HG02571 (cell line): ENCODE measurements around the gene SLC35F3.
"Not testable (repeated sequence)": the region's sequence is repeated elsewhere in the genome, so short reads cannot be mapped to it uniquely, and the experiment has no call there.

Experiments used
- ATAC-seq: cut with Tn5 transposase; IDR thresholded peaks from one replicate; pipeline ENCODE4 v1.9.1; 2021; ENCODE audit warnings: mild to moderate bottlenecking, moderate library complexity; ENCODE audit not compliant: unreplicated experiment

Gene SLC35F3

GRCh38 chr1:234135501-234135900 is 231.0 kb downstream of the SLC35F3 start:
- no peak for ATAC-seq

GRCh38 chr1:234136073-234136472 is 231.6 kb downstream of the SLC35F3 start:
- ATAC-seq = no peak

- no peak for ATAC-seq
Measured at GRCh38 chr1:234139966-234140365, 235.5 kb downstream of the SLC35F3 start.

GRCh38 chr1:234140388-234140787 is 235.9 kb downstream of the SLC35F3 start:
- ATAC-seq = no peak

GRCh38 chr1:234141006-234141405 is 236.5 kb downstream of the SLC35F3 start:
- ATAC-seq = no peak

GRCh38 chr1:234143681-234144080 is 239.2 kb downstream of the SLC35F3 start:
- ATAC-seq = no peak

- ATAC-seq = no peak
Measured at GRCh38 chr1:234144901-234145300, 240.4 kb downstream of the SLC35F3 start.

- no peak for ATAC-seq
Measured at GRCh38 chr1:234148350-234148749, 243.9 kb downstream of the SLC35F3 start.

- no peak for ATAC-seq
Measured at GRCh38 chr1:234148816-234149215, 244.3 kb downstream of the SLC35F3 start.

- no peak for ATAC-seq
Measured at GRCh38 chr1:234149217-234149616, 244.7 kb downstream of the SLC35F3 start.

- ATAC-seq = no peak
Measured at GRCh38 chr1:234150892-234151291, 246.4 kb downstream of the SLC35F3 start.

GRCh38 chr1:234152344-234152743 is 247.9 kb downstream of the SLC35F3 start:
- not testable (repeated sequence) for ATAC-seq

- no peak for ATAC-seq
Measured at GRCh38 chr1:234154320-234155251, 250.1 kb downstream of the SLC35F3 start.

GRCh38 chr1:234162661-234163060 is 258.2 kb downstream of the SLC35F3 start:
- ATAC-seq = no peak

GRCh38 chr1:234163267-234163919 is 258.9 kb downstream of the SLC35F3 start:
- no peak for ATAC-seq

GRCh38 chr1:234164098-234164709 is 259.7 kb downstream of the SLC35F3 start:
- ATAC-seq = no peak

- ATAC-seq = no peak
Measured at GRCh38 chr1:234168061-234168724, 263.7 kb downstream of the SLC35F3 start.

GRCh38 chr1:234169161-234169849 is 264.8 kb downstream of the SLC35F3 start:
- no peak for ATAC-seq

GRCh38 chr1:234170067-234170466 is 265.6 kb downstream of the SLC35F3 start:
- no peak for ATAC-seq

GRCh38 chr1:234170622-234171021 is 266.1 kb downstream of the SLC35F3 start:
- ATAC-seq = no peak

- no peak for ATAC-seq
Measured at GRCh38 chr1:234173968-234174367, 269.5 kb downstream of the SLC35F3 start.
